ENCODE data around the gene POU3F1. TPM values are rescaled to one million over a fixed set of nuclear protein-coding genes. Genes with fewer than 3 reads are reported as not detected.

Gene POU3F1
- total and polyA plus RNA-seq, 3 experiments from 2014 or later = 0.09 to 0.57 (median 0.44) TPM

GRCh38 chr1:38071312-38072256, 25.0 kb upstream of the POU3F1 start:
- H3K27ac Mint-ChIP-seq = no peak overlapping the region
- no peaks in the 10 kb centered on the region for H3K4me1 ChIP-seq (ENCODE audit: insufficient read depth, low read length)
- H3K9me3 Mint-ChIP-seq = no peaks in the 10 kb centered on the region
- CTCF ChIA-PET = interaction anchor here (0.8 to 1.4 kb wide), 7 partner anchors 9 to 81 kb away, joined by 3 read pairs; no protein-coding TSS in a partner anchor
- no peak for DNase-seq
- POLR2A ChIA-PET = no interaction called here
- no peaks in the 10 kb centered on the region for H3K9me3 ChIP-seq (ENCODE audit: low read length)
- peaks cover 18 to 75% of the 10 kb centered on the region in 2 donors for H3K27me3 Mint-ChIP-seq
- H3K36me3 ChIP-seq (ENCODE audit: insufficient read depth, low read length) = no peaks in the 10 kb centered on the region
- no peak overlapping the region for H3K4me3 ChIP-seq (ENCODE audit: low read length)
- no peak overlapping the region for H3K27ac ChIP-seq (ENCODE audit: low read depth, low read length)
- peaks cover 0 to 4% (median 0%) of the 10 kb centered on the region in 3 donors for H3K36me3 Mint-ChIP-seq
- peaks cover 6% of the 10 kb centered on the region for H3K27me3 ChIP-seq (ENCODE audit: insufficient read depth, low read length, poor library complexity, severe bottlenecking)
- H3K4me3 Mint-ChIP-seq = no peak overlapping the region
- H3K4me1 Mint-ChIP-seq = no peaks in the 10 kb centered on the region

GRCh38 chr1:38068980-38069340, 22.4 kb upstream of the POU3F1 start:
- Mint-ChIP-seq H3K4me1 (no peaks in the 10 kb centered on the region), H3K9me3 (no peaks in the 10 kb centered on the region), H3K27me3 (peaks cover 10 to 54% of the 10 kb centered on the region in 2 donors), H3K4me3 (no peak overlapping the region), H3K36me3 (peaks cover 0 to 4% (median 0%) of the 10 kb centered on the region in 3 donors), H3K27ac (no peak overlapping the region)
- POLR2A ChIA-PET = no interaction called here
- no peaks in the 10 kb centered on the region for H3K9me3 ChIP-seq (ENCODE audit: low read length)
- no peaks in the 10 kb centered on the region for H3K4me1 ChIP-seq (ENCODE audit: insufficient read depth, low read length)
- no peak overlapping the region for H3K27ac ChIP-seq (ENCODE audit: low read depth, low read length)
- no peaks in the 10 kb centered on the region for H3K36me3 ChIP-seq (ENCODE audit: insufficient read depth, low read length)
- no peak for DNase-seq
- H3K27me3 ChIP-seq (ENCODE audit: insufficient read depth, low read length, poor library complexity, severe bottlenecking) = peaks cover 6% of the 10 kb centered on the region
- H3K4me3 ChIP-seq (ENCODE audit: low read length) = no peak overlapping the region
- CTCF ChIA-PET = no interaction called here

- H3K36me3 ChIP-seq (ENCODE audit: insufficient read depth, low read length) = no peaks in the 10 kb centered on the region
- H3K27me3 ChIP-seq (ENCODE audit: insufficient read depth, low read length, poor library complexity, severe bottlenecking) = peaks cover 6% of the 10 kb centered on the region
- no peaks in the 10 kb centered on the region for H3K4me1 ChIP-seq (ENCODE audit: insufficient read depth, low read length)
- H3K9me3 ChIP-seq (ENCODE audit: low read length) = no peaks in the 10 kb centered on the region
- Mint-ChIP-seq H3K27me3 (peaks cover 10 to 49% of the 10 kb centered on the region in 2 donors), H3K36me3 (peaks cover 0 to 4% (median 0%) of the 10 kb centered on the region in 3 donors), H3K4me1 (no peaks in the 10 kb centered on the region), H3K27ac (no peak overlapping the region), H3K4me3 (no peak overlapping the region), H3K9me3 (no peaks in the 10 kb centered on the region)
- DNase-seq = no peak
- ChIA-PET CTCF (no interaction called here), POLR2A (no interaction called here)
- H3K27ac ChIP-seq (ENCODE audit: low read depth, low read length) = no peak overlapping the region
- no peak overlapping the region for H3K4me3 ChIP-seq (ENCODE audit: low read length)
Measured at GRCh38 chr1:38068220-38068979, 21.8 kb upstream of the POU3F1 start.

- Mint-ChIP-seq H3K9me3 (peaks cover 0 to 1% (median 0%) of the 10 kb centered on the region in 5 donors), H3K4me3 (no peak overlapping the region), H3K4me1 (no peaks in the 10 kb centered on the region), H3K27me3 (peaks cover 3 to 25% of the 10 kb centered on the region in 2 donors), H3K36me3 (no peaks in the 10 kb centered on the region), H3K27ac (no peak overlapping the region)
- no peak for DNase-seq
- Histone ChIP-seq H3K27me3 (ENCODE audit: insufficient read depth, low read length, poor library complexity, severe bottlenecking) (peaks cover 6% of the 10 kb centered on the region), H3K36me3 (ENCODE audit: insufficient read depth, low read length) (no peaks in the 10 kb centered on the region), H3K27ac (ENCODE audit: low read depth, low read length) (no peak overlapping the region), H3K4me1 (ENCODE audit: insufficient read depth, low read length) (no peaks in the 10 kb centered on the region), H3K4me3 (ENCODE audit: low read length) (no peak overlapping the region), H3K9me3 (ENCODE audit: low read length) (no peaks in the 10 kb centered on the region)
- ChIA-PET CTCF (no interaction called here), POLR2A (no interaction called here)
Measured at GRCh38 chr1:38064197-38064903, 17.8 kb upstream of the POU3F1 start.

GRCh38 chr1:38063616-38064015, 17.0 kb upstream of the POU3F1 start:
- Mint-ChIP-seq H3K36me3 (no peaks in the 10 kb centered on the region), H3K27ac (peak overlapping the region in 1 of 8 donors; percentile 77), H3K27me3 (peaks cover 3 to 20% of the 10 kb centered on the region in 2 donors), H3K4me1 (no peaks in the 10 kb centered on the region), H3K9me3 (peaks cover 0 to 1% (median 0%) of the 10 kb centered on the region in 5 donors), H3K4me3 (no peak overlapping the region)
- POLR2A ChIA-PET = no interaction called here
- Histone ChIP-seq H3K9me3 (ENCODE audit: low read length) (no peaks in the 10 kb centered on the region), H3K4me1 (ENCODE audit: insufficient read depth, low read length) (no peaks in the 10 kb centered on the region), H3K4me3 (ENCODE audit: low read length) (no peak overlapping the region), H3K27me3 (ENCODE audit: insufficient read depth, low read length, poor library complexity, severe bottlenecking) (peaks cover 6% of the 10 kb centered on the region), H3K36me3 (ENCODE audit: insufficient read depth, low read length) (no peaks in the 10 kb centered on the region), H3K27ac (ENCODE audit: low read depth, low read length) (no peak overlapping the region)
- no peak for DNase-seq
- CTCF ChIA-PET = no interaction called here

- Histone ChIP-seq H3K27me3 (ENCODE audit: insufficient read depth, low read length, poor library complexity, severe bottlenecking) (no peaks in the 10 kb centered on the region), H3K27ac (ENCODE audit: low read depth, low read length) (no peak overlapping the region), H3K9me3 (ENCODE audit: low read length) (no peaks in the 10 kb centered on the region), H3K36me3 (ENCODE audit: insufficient read depth, low read length) (no peaks in the 10 kb centered on the region), H3K4me1 (ENCODE audit: insufficient read depth, low read length) (no peaks in the 10 kb centered on the region), H3K4me3 (ENCODE audit: low read length) (no peak overlapping the region)
- no peak overlapping the region for H3K4me3 Mint-ChIP-seq
- ChIA-PET CTCF (no interaction called here), POLR2A (no interaction called here)
- peaks cover 0 to 17% of the 10 kb centered on the region in 2 donors for H3K27me3 Mint-ChIP-seq
- no peaks in the 10 kb centered on the region for H3K4me1 Mint-ChIP-seq
- no peak overlapping the region for H3K27ac Mint-ChIP-seq
- no peaks in the 10 kb centered on the region for H3K36me3 Mint-ChIP-seq
- no peak for DNase-seq
- H3K9me3 Mint-ChIP-seq = peaks cover 0 to 1% (median 0%) of the 10 kb centered on the region in 5 donors
Measured at GRCh38 chr1:38062361-38063288, 16.0 kb upstream of the POU3F1 start.

- H3K4me3 ChIP-seq (ENCODE audit: low read length) = no peak overlapping the region
- H3K36me3 Mint-ChIP-seq = no peaks in the 10 kb centered on the region
- H3K9me3 Mint-ChIP-seq = peaks cover 0 to 1% (median 0%) of the 10 kb centered on the region in 5 donors
- H3K27ac ChIP-seq (ENCODE audit: low read depth, low read length) = no peak overlapping the region
- POLR2A ChIA-PET = no interaction called here
- no peak for DNase-seq
- no peaks in the 10 kb centered on the region for H3K4me1 ChIP-seq (ENCODE audit: insufficient read depth, low read length)
- no peaks in the 10 kb centered on the region for H3K4me1 Mint-ChIP-seq
- H3K27me3 Mint-ChIP-seq = peaks cover 0 to 12% of the 10 kb centered on the region in 2 donors
- H3K27ac Mint-ChIP-seq = no peak overlapping the region
- H3K9me3 ChIP-seq (ENCODE audit: low read length) = no peaks in the 10 kb centered on the region
- no peak overlapping the region for H3K4me3 Mint-ChIP-seq
- no peaks in the 10 kb centered on the region for H3K36me3 ChIP-seq (ENCODE audit: insufficient read depth, low read length)
- CTCF ChIA-PET = no interaction called here
- no peaks in the 10 kb centered on the region for H3K27me3 ChIP-seq (ENCODE audit: insufficient read depth, low read length, poor library complexity, severe bottlenecking)
Measured at GRCh38 chr1:38061883-38062328, 15.3 kb upstream of the POU3F1 start.

Measured in CD8-positive, alpha-beta memory T cell (primary cell).